HCEC 1CT (cell line): Measurements from ENCODE around the gene DDRGK1.
"Not testable (repeated sequence)": the region's sequence is repeated elsewhere in the genome, so short reads cannot be mapped to it uniquely, and the experiment has no call there.

ENCODE experiments used
- DNase-seq: peaks from one replicate; pipeline ENCODE4 v3.0.0-alpha.2; 2017

The DDRGK1 gene

GRCh38 chr20:3233991-3234498 lies 29.6 kb upstream of the DDRGK1 start:
- DNase-seq = no peak

DNA sequence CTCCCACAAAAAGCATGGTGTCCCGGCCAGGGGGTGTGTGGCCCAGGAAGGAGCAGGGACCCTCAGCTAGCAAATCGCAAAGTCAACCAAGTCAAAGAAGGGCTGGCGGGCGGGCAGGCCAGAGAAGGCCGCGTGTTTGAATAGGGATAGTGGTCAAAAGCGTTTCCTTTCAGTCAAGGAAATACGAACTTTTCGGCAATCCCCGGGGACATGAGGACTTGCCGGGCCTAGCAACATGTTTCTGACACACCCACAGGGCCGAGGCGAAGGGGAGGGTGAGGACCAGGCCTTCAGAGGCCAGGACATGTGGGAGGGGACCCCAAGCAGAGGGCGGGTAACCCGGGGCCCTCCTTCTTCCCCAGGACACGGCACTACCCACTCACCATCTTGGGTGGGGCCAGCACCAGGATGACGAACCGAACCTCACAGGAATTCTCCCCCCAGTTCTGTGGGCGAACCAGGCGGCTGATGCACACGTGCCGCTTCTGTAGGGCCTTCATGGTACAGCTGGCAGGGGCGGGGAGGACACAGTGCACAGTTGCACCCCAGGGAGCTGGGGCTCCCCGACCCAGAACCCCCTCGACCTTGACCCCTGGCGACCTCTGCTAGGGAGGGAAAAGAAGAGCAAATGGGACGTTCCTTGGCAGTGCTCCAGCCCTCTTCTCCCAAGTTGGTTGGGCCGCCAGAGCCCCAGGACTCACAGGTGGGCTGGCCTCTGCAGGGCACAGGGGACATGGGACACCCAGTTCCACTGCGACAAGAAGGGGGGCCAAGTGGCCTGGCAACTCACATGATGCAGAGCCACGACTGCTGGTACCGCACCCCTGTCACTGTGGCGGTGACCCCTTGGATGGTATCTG lies 28.9 kb upstream of the DDRGK1 start:
- no peak for DNase-seq

DNA sequence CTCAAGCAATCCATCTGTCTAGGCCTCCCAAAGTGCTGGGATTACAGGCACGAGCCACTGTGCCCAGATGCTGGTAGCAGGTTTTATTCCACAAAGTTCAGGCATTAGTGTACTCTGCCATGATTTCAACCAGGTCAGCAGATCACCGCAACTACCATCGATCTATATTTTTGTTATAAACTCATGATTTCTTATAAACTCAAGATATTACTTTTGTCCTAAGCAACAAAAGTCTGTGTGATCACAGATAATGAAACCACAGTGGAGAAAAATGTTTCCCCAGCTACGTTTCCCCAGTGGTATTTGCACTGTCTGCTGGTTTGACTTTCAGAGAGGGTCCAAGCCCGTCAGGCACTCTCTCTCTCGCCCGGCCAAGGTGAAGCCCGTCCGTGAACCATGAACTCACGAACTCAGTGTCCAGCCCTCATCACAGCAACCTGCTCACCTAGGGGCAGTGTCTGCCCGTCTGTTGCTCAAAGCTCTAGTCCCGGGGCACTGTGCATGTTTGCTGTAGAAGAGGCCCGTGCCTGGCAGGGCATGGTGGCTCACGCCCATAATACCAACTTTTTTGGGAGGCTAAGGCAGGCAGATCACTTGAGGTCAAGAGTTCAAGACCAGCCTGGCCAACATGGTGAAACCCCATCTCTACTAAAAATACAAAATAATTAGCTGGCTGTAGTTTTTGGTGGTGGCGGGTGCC lies 27.6 kb upstream of the DDRGK1 start:
- DNase-seq = no peak

DNA sequence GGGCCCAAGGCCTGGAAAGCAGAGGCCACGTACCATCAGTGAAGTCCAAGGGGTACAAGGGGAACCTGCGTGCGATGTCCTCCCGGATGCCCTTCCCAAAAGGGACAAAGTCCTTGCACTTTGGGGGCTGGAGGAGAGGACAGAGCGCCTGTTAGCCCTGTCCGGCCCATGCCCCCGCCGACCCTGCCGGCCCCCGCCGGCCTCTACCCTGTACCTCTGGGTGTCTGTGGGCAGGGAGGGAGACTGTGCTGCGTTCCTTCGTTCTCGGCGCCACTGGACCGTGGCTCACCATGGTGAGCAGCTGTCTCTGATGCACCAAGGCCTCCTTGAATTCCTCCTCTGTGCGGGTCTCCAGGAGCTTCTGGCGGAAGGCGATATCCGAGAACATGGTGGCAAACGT lies 26.6 kb upstream of the DDRGK1 start:
- DNase-seq = no peak

GRCh38 chr20:3229798-3230197 lies 25.3 kb upstream of the DDRGK1 start:
- DNase-seq = no peak

GRCh38 chr20:3229158-3229557 lies 24.7 kb upstream of the DDRGK1 start:
- no peak for DNase-seq

GRCh38 chr20:3228750-3229032 lies 24.2 kb upstream of the DDRGK1 start:
- DNase-seq = no peak

DNA sequence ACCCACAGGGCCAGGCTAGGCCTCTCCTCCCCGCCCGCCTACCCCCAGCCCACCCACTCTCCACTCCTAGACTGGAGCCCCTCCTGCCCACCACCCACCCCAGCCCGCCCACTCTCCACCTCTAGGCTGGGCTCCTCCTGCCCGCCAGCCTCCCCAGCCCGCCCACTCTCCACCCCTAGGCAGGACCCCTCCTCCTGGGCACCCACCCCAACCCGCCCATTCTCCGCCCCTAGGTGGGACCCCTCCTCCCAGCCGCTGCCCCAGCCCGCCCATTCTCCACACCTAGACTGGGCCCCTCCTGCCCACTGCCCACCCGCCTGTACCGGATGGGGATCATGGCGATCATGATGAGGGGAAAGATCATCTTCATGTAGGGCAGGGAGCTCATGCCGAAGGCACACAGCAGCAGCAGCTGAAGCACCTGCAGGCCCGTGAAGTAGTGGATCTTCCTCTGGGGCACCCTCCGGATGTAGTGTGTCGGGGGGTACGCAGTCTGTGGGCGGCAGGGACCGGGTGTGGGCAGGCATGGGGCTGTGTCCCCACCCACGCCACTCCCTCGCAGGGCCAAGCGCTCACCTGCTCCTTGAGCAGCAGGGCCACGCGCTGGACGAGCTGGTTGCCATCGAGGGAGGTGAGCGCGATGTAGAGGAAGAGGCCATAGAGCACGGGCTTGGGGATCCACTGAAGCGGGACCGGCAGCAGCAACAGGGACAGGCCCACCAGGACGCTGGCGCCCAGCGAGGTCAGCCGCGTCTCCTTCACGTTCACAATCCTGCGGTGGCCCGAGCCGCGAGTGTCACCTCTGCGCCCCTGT lies 23.7 kb upstream of the DDRGK1 start:
- no peak for DNase-seq

DNA sequence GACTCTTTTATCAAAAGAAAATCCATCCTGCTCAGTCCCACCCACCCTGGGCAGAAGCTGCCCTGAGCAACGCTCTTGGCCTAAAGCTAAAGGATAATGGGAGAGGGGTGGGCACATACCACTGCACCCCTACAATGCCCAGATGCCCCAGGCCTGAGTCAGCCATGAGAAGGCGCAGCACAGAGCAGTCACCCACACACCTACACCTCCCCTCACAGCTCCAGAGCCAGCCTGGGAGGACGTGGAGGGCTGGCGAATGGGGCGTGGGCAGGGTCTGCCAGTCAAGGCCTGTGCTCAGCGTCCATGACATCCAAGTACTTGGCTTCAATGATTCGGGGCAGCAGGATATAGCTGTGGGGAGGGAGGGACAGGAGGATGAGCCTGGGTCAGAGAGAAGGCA lies 23.0 kb upstream of the DDRGK1 start:
- no peak for DNase-seq

- no peak for DNase-seq
Observed at GRCh38 chr20:3226864-3227263, 22.4 kb upstream of the DDRGK1 start.

- DNase-seq = no peak
Observed at GRCh38 chr20:3226093-3226492, 21.6 kb upstream of the DDRGK1 start.

- DNase-seq = no peak
Observed at GRCh38 chr20:3224681-3225421, 20.4 kb upstream of the DDRGK1 start.

GRCh38 chr20:3223994-3224680 lies 19.7 kb upstream of the DDRGK1 start:
- DNase-seq = no peak

GRCh38 chr20:3223651-3223993 lies 19.1 kb upstream of the DDRGK1 start:
- no peak for DNase-seq

GRCh38 chr20:3222635-3223600 lies 18.4 kb upstream of the DDRGK1 start:
- DNase-seq = no peak

- DNase-seq = no peak
Observed at GRCh38 chr20:3221398-3222226, 17.1 kb upstream of the DDRGK1 start.

DNA sequence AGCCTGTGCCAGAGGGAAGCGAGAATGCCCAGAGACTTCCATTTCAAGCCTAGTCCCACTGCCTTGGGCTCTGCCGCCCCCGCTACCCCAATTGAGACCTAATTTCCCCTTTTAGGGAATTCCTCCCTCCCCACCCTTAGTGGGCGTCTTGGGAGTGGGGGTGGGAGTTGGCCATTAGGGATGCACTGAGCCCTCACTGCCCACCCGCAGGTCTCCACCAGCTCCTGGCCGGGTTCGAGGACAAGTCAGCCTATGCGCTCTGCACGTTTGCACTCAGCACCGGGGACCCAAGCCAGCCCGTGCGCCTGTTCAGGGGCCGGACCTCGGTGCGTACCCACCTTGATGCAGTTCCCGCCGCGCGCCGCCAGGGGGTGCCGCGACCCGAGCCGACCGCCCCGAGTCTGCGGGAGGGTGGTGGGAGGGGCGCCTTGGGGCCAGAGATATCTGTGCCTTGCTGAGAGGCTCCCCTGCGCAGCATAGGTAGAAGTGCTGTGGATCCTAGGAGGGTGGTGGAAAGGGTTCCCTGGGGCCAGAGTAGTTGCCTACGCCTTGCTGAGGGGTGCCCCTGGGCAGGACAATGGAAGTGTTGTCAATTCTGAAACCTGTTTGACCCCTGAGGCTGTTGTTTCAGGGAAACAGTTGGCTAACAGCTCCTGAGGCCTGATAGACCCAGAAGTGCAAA lies 14.0 kb upstream of the DDRGK1 start:
- DNase-seq = no peak

- DNase-seq = not testable (repeated sequence)
Observed at GRCh38 chr20:3215359-3215917, 11.0 kb upstream of the DDRGK1 start.

DNA sequence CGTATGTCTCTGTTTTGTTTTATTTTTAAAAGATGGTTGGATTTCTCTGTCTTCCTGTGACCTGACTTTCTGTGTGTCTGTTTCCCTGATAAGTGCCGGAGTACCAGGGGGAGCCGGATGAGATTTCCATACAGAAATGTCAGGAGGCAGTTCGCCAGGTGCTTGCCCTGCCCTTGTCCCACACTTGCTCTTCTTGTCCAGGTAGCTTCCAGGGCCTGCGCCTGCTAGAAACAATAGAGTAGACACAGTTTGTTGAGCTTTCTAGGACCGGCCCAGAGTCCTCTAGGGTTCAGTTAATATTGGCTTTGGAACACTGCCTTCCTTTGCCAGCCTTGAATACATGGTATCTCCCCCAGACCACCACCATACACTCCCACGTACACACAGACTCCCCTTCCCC lies 8.7 kb upstream of the DDRGK1 start:
- no peak for DNase-seq
